H1 (cell line): Measurements from ENCODE around the gene MIA3. TPM values are rescaled to one million over a fixed set of nuclear protein-coding genes. Genes with fewer than 3 reads are reported as not detected.

Experiments
- CTCF ChIA-PET: fragments of 300-600 bp; sonication (Branson Sonifier 250); formaldehyde crosslinking; loops from one replicate; lab custom pipeline; 2021; ENCODE audit not compliant: partially characterized antibody; lab: Charles Lee
- POLR2A ChIA-PET: fragments of 300-600 bp; sonication (Branson Sonifier 250); formaldehyde crosslinking; loops from one replicate; lab custom pipeline; 2021; ENCODE audit warnings: inconsistent platforms; ENCODE audit not compliant: partially characterized antibody; lab: Charles Lee
- DNase-seq, 2 experiments: peaks; one replicate each; pipeline versions ENCODE4 v3.0.0 to v3.0.0-alpha.2; 2010 to 2022; ENCODE audit warnings: low spot score in 2 of 2, low read depth in 1 of 2, mixed read lengths in 1 of 2
- FAIRE-seq: peaks from 2 replicates; lab custom pipeline; 2011; peaks lifted over from hg19 to GRCh38; lab: Jason Lieb, UNC
- H2AFZ ChIP-seq: 2 replicates; pipeline ENCODE4 v1.8.1; 2012; ENCODE audit warnings: low read length, inconsistent platforms
- H2AK5ac ChIP-seq: 2 replicates; pipeline ENCODE4 v1.6.1; 2013; ENCODE audit warnings: low read depth, low read length
- H2BK120ac ChIP-seq: replicated peaks from 2 replicates; pipeline ENCODE3; 2013; ENCODE audit warnings: low read depth, low read length, inconsistent platforms
- H2BK12ac ChIP-seq: 2 replicates; pipeline ENCODE4 v1.6.1; 2013; ENCODE audit warnings: low read depth, low read length
- H2BK15ac ChIP-seq: 2 replicates; pipeline ENCODE4 v1.6.1; 2013; ENCODE audit warnings: low read length
- H2BK20ac ChIP-seq: 2 replicates; pipeline ENCODE4 v1.6.1; 2013; ENCODE audit warnings: low read length
- H2BK5ac ChIP-seq: 2 replicates; pipeline ENCODE4 v1.6.1; 2013; ENCODE audit warnings: low read depth, low read length
- H3K14ac ChIP-seq: 2 replicates; pipeline ENCODE4 v1.6.1; 2013; ENCODE audit warnings: inconsistent platforms; ENCODE audit not compliant: insufficient read length
- H3K18ac ChIP-seq: 2 replicates; pipeline ENCODE4 v1.6.1; 2013; ENCODE audit warnings: low read length; ENCODE audit errors: extremely low read depth
- H3K23ac ChIP-seq: 2 replicates; pipeline ENCODE4 v1.6.1; 2013; ENCODE audit warnings: inconsistent platforms; ENCODE audit not compliant: insufficient read length
- H3K23me2 ChIP-seq: 2 replicates; pipeline ENCODE4 v1.6.1; 2013; ENCODE audit warnings: low read depth, low read length
- H3K27ac ChIP-seq: 2 replicates; pipeline ENCODE4 v1.6.1; 2011; ENCODE audit warnings: low read depth, low read length, inconsistent platforms
- H3K27me3 ChIP-seq, 4 experiments: replicated peaks in 1 of 4; 1 replicate in 1 of 4; 2 replicates in 3 of 4; pipeline versions ENCODE4 v1.6.1 to v1.8.1; 2011 to 2013; ENCODE audit warnings: low read length in 3 of 4, mild to moderate bottlenecking in 3 of 4, inconsistent platforms in 2 of 4, mixed read lengths in 2 of 4, moderate library complexity in 1 of 4; ENCODE audit not compliant: control insufficient read depth in 3 of 4, insufficient read depth in 3 of 4; ENCODE audit errors: extremely low read depth in 1 of 4
- H3K36me3 ChIP-seq, 4 experiments: 2 replicates each; pipeline versions ENCODE4 v1.6.1 to v1.8.1; 2011 to 2013; ENCODE audit warnings: mild to moderate bottlenecking in 4 of 4, low read length in 3 of 4, moderate library complexity in 2 of 4, control low read depth in 1 of 4, inconsistent platforms in 1 of 4; ENCODE audit not compliant: insufficient read depth in 4 of 4, control insufficient read depth in 2 of 4
- H3K4ac ChIP-seq: replicated peaks from 2 replicates; pipeline ENCODE3; 2013; ENCODE audit warnings: low read length, low read depth, mixed read lengths, inconsistent platforms; ENCODE audit not compliant: insufficient read length
- H3K4me1 ChIP-seq, 4 experiments: replicated peaks in 1 of 4; 1 replicate in 1 of 4; 2 replicates in 3 of 4; pipeline versions ENCODE4 v1.6.1 to v1.8.1; 2011 to 2013; ENCODE audit warnings: low read length in 3 of 4, inconsistent platforms in 2 of 4, mixed read lengths in 1 of 4; ENCODE audit not compliant: insufficient read depth in 4 of 4, control insufficient read depth in 3 of 4
- H3K4me2 ChIP-seq, 2 experiments: 2 replicates each; pipeline versions ENCODE4 v1.6.1 to v1.8.1; 2011 to 2013; ENCODE audit warnings: low read depth in 2 of 2, low read length in 2 of 2, control low read depth in 1 of 2, inconsistent platforms in 1 of 2, mild to moderate bottlenecking in 1 of 2; ENCODE audit not compliant: insufficient read depth in 1 of 2
- H3K4me3 ChIP-seq, 4 experiments: fragments of 200-600, 300-600 bp in 1 of 4; sonication (generic), shearing (Covaris generic), sonication (Bioruptor Twin) in 1 of 4; 2 replicates each; pipeline versions ENCODE4 v1.5.1 to v1.8.1; 2011 to 2016; ENCODE audit warnings: low read length in 4 of 4, low read depth in 3 of 4, control low read depth in 2 of 4, inconsistent platforms in 2 of 4, mild to moderate bottlenecking in 2 of 4, mixed read lengths in 1 of 4, moderate library complexity in 1 of 4; ENCODE audit not compliant: insufficient read depth in 2 of 4; ENCODE audit errors: extremely low read depth in 1 of 4
- H3K56ac ChIP-seq: replicated peaks from 2 replicates; pipeline ENCODE3; 2013; ENCODE audit warnings: low read depth, mild to moderate bottlenecking, mixed read lengths, low read length, inconsistent platforms; ENCODE audit not compliant: insufficient read length
- H3K79me1 ChIP-seq: 2 replicates; pipeline ENCODE4 v1.6.1; 2013; ENCODE audit warnings: low read depth, low read length, control low read depth
- H3K79me2 ChIP-seq, 2 experiments: 2 replicates each; pipeline versions ENCODE4 v1.6.1 to v1.8.1; 2012 to 2013; ENCODE audit warnings: low read length in 2 of 2, mild to moderate bottlenecking in 2 of 2, inconsistent platforms in 1 of 2; ENCODE audit not compliant: insufficient read depth in 2 of 2, control insufficient read depth in 1 of 2
- H3K9ac ChIP-seq, 4 experiments: replicated peaks in 1 of 4; 1 replicate in 1 of 4; 2 replicates in 3 of 4; pipeline versions ENCODE4 v1.6.1 to v1.8.1; 2011 to 2013; ENCODE audit warnings: low read depth in 3 of 4, low read length in 3 of 4, control low read depth in 2 of 4, mild to moderate bottlenecking in 2 of 4, moderate library complexity in 2 of 4, inconsistent platforms in 1 of 4; ENCODE audit errors: extremely low read depth in 1 of 4
- H3K9me3 ChIP-seq, 2 experiments: 2 replicates each; pipeline versions ENCODE4 v1.6.1 to v1.8.1; 2012 to 2013; ENCODE audit warnings: mild to moderate bottlenecking in 2 of 2, moderate library complexity in 2 of 2, control low read depth in 1 of 2, inconsistent platforms in 1 of 2, low read depth in 1 of 2, low read length in 1 of 2, mixed read lengths in 1 of 2; ENCODE audit not compliant: insufficient read depth in 2 of 2
- H4K20me1 ChIP-seq, 2 experiments: replicated peaks in 1 of 2; 2 replicates each; pipeline versions ENCODE3 to v1.8.1; 2011 to 2013; ENCODE audit warnings: inconsistent platforms in 2 of 2, low read length in 2 of 2, mild to moderate bottlenecking in 1 of 2; ENCODE audit not compliant: insufficient read depth in 2 of 2, control insufficient read depth in 1 of 2
- H4K5ac ChIP-seq: 2 replicates; pipeline ENCODE4 v1.6.1; 2013; ENCODE audit warnings: low read length, low read depth, mixed read lengths, inconsistent platforms; ENCODE audit not compliant: insufficient read length
- H4K8ac ChIP-seq: 2 replicates; pipeline ENCODE4 v1.8.0; 2013; ENCODE audit warnings: mild to moderate bottlenecking, moderate library complexity, low read length, inconsistent platforms; ENCODE audit not compliant: insufficient read depth; ENCODE audit errors: extremely low read depth
- H4K91ac ChIP-seq: replicated peaks from 2 replicates; pipeline ENCODE3; 2013; ENCODE audit warnings: low read length, mixed read lengths, inconsistent platforms; ENCODE audit not compliant: insufficient read length
- PHF8 ChIP-seq: fragments of 200-600 bp; sonication (generic); conservative IDR thresholded peaks from 2 replicates; pipeline ENCODE4 v1.7.1; 2012; ENCODE audit warnings: low read depth, mild to moderate bottlenecking, inconsistent platforms, low read length, moderate library complexity
- SIN3A ChIP-seq, 2 experiments: IDR thresholded peaks in 1 of 2; conservative IDR thresholded peaks in 1 of 2; 2 replicates each; pipeline ENCODE4 v1.6.1; 2011 to 2012; ENCODE audit warnings: low read length in 2 of 2, improper control_type of control experiment in 1 of 2, low read depth in 1 of 2, mild to moderate bottlenecking in 1 of 2
- SIX5 ChIP-seq: IDR thresholded peaks from 2 replicates; pipeline ENCODE4 v1.6.1; 2011; ENCODE audit warnings: mild to moderate bottlenecking, low read depth, low read length
- WGBS, 2 experiments: shearing (Covaris generic) in 1 of 2; methylation state at CpG; one replicate each; pipeline versions ENCODE4 v1.1.6 to v1.1.7; 2013 to 2015; ENCODE audit warnings: low lambda C conversion rate in 2 of 2, mixed read lengths in 2 of 2, inconsistent platforms in 1 of 2, low coverage in 1 of 2, missing lambda C conversion rate in 1 of 2; ENCODE audit not compliant: insufficient replicate concordance in 2 of 2, insufficient coverage in 1 of 2, insufficient read length in 1 of 2; ENCODE audit errors: extremely low coverage in 1 of 2, missing lambda C conversion rate in 1 of 2; 5-methylcytosine and 5-hydroxymethylcytosine counted together
- polyA plus RNA-seq, 7 experiments: library from polyadenylated mRNA; depleted of rRNA in 3 of 7; stranded (reverse) in 5 of 7; unstranded in 2 of 7; fragments of >200 nt in 5 of 7; fragments of 200-250 nt in 2 of 7; gene quantifications; 1 replicate in 5 of 7; 2 replicates in 1 of 7; 4 replicates in 1 of 7; pipeline versions ENCODE4 v1.2.1 to v1.2.3, GENCODE V29; 2011 to 2013; ENCODE audit warnings: missing spikeins in 2 of 7, mixed read lengths in 2 of 7
- total RNA-seq: library from RNA; stranded (reverse); fragmentation: NEBNext Ultra II Directional; extraction: Animal tissue kit (Norgen Biotek cat#: 25700); gene quantifications from 2 replicates; pipeline ENCODE4 v1.2.1, GENCODE V29; 2021

MIA3 gene
- total and polyA plus RNA-seq, 2 of the 8 experiments (the other 6 are each of a cell fraction or from before 2014, with no cell fraction given) = 69.0 to 105 TPM

DNA sequence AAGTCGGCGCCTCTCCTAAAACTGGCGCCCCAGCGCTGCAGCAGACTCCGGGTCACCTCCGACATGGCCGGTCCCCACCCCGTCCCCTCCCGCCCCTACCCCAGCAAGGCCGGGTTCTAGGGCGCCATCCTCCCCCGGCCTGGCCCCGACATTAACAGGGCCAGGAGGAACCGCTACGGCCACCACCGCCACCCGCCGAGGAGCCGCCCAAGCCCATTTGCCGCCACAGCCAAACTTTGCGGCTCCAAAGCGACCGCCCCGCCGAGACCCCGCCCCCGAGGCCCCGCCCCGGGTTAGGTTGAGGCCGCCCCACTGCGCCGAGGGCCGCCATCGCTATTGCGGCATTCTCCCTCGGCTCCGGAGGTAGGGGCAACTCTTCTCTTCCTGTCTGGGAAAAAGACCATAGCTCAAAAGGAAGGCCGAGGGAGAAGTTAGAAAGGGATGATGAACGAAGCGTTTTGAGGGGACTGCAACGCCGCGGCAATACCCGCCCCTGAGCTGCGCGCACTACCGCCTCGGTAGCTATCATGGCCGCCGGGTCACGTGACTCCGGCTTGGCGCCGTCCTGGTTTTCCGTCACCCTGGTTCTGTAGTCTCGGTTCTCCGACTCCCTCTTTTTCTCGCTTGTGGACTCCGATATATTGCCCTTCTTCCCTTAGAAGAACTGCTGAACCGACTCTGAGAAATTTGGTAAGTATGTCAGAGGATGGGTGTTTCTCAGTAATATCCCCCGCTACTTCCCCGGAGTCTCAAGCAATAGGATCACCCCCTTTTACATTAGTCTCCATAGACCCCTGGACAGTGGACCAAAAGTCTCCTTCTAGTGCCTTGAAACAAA lies 94.6 kb downstream of the MIA3 start, which contains the start of the genes AIDA and BROX:
TSS of gene AIDA (minus strand) at position 239 of the 838 bp plus-strand sequence. CDS start at position 65, 174 bp downstream.
TSS of gene BROX (plus strand) at position 312 of the 838 bp plus-strand sequence. CDS start 3,136 bp downstream, outside the sequence.
- H2AFZ ChIP-seq = peak within 1 kb of the TSS; percentile 88
- CTCF ChIA-PET = interaction anchor here (1.0 to 1.3 kb wide), 2 partner anchors 68 to 421 kb away, joined by 4 to 6 read pairs; no protein-coding TSS in a partner anchor
- DNase-seq = peak in 1 of 2 experiments; percentile 99
- peak; percentile 52; the same call in 1 of the 2 replicates for TF ChIP-seq PHF8
- TF ChIP-seq SIN3A (conservative IDR thresholded peaks at IDR 0.05 in 1 of 2, IDR thresholded peaks at IDR 0.05 in 1 of 2; ENCODE audit: low read depth in 1 of 2, low read length in 2 of 2) = peak; percentile 77 to 96; a peak in 3 of 4 replicates
- peak; percentile 47; the same call in 1 of the 2 replicates for TF ChIP-seq SIX5

More for the DNA sequence above, 94.6 kb downstream of the MIA3 start, which contains the start of the genes AIDA and BROX:
- Histone ChIP-seq H4K8ac (peak within 1 kb of the TSS; percentile 99), H3K23me2 (peaks cover 6% of the 10 kb centered on the region), H3K9ac (peak within 1 kb of the TSS; percentile 64 to 98 (median 92)), H3K36me3 (peaks cover 0 to 9% (median 2%) of the 10 kb centered on the region in 4 experiments; a peak in 3 of 8 replicates), H3K9me3 (no peaks in the 10 kb centered on the region), H4K5ac (peak within 1 kb of the TSS; percentile 99), H3K79me1 (peaks cover 3% of the 10 kb centered on the region), H3K14ac (no peak within 1 kb of the TSS), H2AK5ac (no peak within 1 kb of the TSS), H3K4ac (peak within 1 kb of the TSS; percentile 72), H2BK120ac (peak within 1 kb of the TSS; percentile 88), H3K27me3 (no peaks in the 10 kb centered on the region), H3K56ac (peak within 1 kb of the TSS; percentile 98), H3K4me2 (peak within 1 kb of the TSS; percentile 85 to 91), H3K23ac (no peak within 1 kb of the TSS), H3K4me1 (no peaks in the 10 kb centered on the region), H4K20me1 (no peaks in the 10 kb centered on the region), H4K91ac (peak within 1 kb of the TSS; percentile 85), H2BK5ac (peak within 1 kb of the TSS; percentile 99), H3K18ac (peak within 1 kb of the TSS; percentile 94), H3K79me2 (peaks cover 5 to 46% of the 10 kb centered on the region in 2 experiments; a peak in 3 of 4 replicates), H2BK15ac (peak within 1 kb of the TSS; percentile 88), H2BK20ac (peak within 1 kb of the TSS; percentile 72; the same call in 1 of the 2 replicates), H2BK12ac (peak within 1 kb of the TSS; percentile 84; the same call in 1 of the 2 replicates), H3K27ac (peak within 1 kb of the TSS; percentile 99), H3K4me3 (peak within 1 kb of the TSS; percentile 76 to 99 (median 94))
- no peak for FAIRE-seq
- 1% methylated on average over 45 of the region's 62 CpGs; no CpG with 5 or more reads in 1 of the 2 experiments for WGBS, 2 experiments
- POLR2A ChIA-PET = interaction anchor here (0.8 to 1.2 kb wide), 5 partner anchors 15 to 417 kb away, joined by 3 to 5 read pairs (median 3); partner anchors contain the start of gene TAF1A
